GM19099 (cell line): ENCODE results near the gene VTI1A.

Experiments used
- POLR2A ChIP-seq: IDR thresholded peaks from 3 replicates; pipeline ENCODE4 v1.6.1; 2011; ENCODE audit warnings: low read depth; ENCODE audit not compliant: insufficient read length; ENCODE audit errors: extremely low read depth

VTI1A gene

GRCh38 chr10:112679392-112679791, 232.4 kb downstream of the VTI1A start:
- no peak for TF ChIP-seq POLR2A

DNA sequence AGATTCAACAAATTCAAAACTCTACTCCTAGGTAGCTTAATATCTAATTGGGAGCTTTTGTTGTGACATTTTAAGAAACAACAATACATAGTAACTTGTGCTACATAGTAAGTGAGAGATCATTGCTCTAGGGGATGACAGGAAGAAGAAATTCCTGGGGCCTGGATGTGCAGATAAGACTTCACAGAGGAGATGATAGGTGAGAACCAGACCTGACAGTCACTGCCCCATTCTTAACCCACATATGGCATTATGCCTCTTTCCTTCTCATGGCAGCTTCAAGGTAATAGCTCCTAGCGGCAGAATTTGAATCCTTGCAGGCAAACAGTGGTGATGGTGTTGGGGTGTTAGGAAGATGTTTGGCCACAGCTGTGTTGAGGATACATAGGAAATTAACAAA, 233.6 kb downstream of the VTI1A start:
- TF ChIP-seq POLR2A = no peak

DNA sequence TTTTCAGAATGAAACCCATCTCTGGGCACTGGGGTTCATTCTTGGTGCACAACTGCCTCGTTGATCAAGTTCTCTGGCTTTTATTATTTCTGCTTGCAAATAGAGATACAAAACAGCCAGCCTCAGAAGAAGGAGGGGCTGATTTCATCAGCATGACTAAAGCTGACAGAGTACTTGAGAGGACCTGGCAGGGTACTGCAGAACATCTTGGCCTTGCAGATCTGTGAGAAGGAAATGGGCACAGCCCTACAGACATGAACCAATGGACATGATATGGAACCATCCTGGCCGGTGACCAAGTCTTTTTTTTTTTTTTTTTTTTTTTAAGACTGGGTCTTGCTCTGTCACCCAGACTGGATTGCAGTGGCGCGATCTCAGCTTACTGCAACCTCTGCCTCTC, 240.6 kb downstream of the VTI1A start:
- TF ChIP-seq POLR2A = no peak

DNA sequence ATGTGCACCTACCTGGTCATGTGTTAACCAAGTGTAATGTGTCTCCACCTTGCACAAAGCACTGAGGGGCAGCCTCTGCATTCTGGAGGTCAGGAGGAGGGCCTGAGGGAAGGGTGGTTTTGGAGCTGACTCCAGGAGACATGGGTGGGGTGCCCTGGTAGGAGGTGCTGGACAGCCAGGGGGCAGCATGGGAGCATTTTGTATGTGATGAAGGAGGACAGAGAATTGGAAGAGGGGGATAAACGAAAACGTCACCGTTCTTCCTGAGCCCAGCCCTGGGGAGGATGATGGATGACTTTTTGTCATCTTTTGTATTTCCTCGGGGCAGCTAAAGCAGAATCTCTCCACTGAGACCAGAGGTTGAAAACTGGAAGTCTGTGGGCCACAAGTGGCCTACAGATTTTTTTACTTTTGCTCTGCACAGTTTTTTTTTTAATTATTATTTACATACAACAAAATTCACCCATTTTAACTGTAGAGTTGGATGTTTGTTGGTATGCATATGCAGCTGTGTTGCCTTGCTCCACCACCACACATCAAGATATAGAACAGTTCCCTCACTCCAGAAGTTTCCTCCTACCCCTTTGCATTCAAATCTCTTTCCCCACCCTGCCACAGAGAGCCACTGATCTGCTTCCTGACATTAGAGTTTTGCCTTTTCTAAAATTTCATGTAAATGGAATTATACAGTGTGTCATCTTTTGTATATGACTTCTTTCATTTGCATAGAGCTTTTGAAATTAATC, 242.5 kb downstream of the VTI1A start:
- TF ChIP-seq POLR2A = no peak

DNA sequence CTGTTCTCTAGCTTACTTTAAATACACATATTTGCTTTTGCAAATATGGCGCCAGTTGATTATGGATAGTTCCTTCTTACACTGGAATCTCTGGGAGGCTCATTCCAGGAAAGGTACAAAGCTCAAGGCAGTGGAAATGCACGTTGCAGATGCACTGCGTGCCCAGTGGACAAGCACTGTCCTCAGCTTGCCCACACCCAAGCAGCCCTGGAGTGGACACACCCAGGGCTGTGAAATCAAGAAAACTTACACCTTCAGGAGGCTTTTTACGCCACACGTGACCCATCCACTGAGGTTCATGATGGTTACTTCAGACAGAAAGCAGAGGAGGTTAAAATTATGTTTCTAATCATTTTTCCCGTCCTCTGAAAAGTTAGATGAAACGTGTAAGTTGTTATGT, 248.5 kb downstream of the VTI1A start:
- no peak for TF ChIP-seq POLR2A

DNA sequence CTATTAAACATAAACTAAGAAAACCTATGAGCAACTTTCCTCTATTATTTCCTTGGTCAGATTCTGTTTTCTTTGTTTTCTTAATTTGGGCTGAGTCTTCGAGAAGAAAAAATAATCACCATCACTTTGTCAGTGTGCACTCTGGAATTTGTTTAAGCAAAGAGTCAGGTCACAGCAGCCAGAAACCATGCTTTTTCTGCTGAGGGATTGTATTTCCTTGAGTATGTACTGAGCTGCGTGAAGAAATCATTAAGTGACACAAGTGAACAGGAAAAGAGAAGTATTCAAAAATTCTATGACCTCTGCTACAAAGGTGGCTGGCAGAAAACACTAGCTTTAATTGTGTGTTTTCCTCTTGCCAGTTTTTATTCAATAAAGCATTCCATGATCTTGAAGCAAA, 249.6 kb downstream of the VTI1A start:
- no peak for TF ChIP-seq POLR2A

GRCh38 chr10:112698133-112698817, 251.3 kb downstream of the VTI1A start:
- no peak for TF ChIP-seq POLR2A

DNA sequence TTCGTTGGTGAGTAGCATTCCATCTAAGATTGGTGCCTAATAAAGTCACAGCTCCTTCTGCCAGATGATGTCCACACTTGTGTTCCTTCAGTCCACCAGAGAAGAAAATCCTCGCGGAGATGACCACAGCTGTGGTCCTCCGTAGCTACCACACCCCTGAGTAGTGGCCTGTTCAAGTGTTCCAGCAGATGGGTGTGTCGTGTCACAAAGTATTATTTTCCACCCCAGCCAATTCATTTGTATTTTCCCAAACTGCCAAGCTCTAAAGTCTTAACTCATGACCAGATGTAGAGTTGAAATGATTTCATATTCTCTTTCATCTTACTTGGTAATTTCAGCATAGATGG, 251.8 kb downstream of the VTI1A start:
- TF ChIP-seq POLR2A = no peak

- TF ChIP-seq POLR2A = no peak
These were observed 253.2 kb downstream of the VTI1A start for GRCh38 chr10:112700215-112700671.

DNA sequence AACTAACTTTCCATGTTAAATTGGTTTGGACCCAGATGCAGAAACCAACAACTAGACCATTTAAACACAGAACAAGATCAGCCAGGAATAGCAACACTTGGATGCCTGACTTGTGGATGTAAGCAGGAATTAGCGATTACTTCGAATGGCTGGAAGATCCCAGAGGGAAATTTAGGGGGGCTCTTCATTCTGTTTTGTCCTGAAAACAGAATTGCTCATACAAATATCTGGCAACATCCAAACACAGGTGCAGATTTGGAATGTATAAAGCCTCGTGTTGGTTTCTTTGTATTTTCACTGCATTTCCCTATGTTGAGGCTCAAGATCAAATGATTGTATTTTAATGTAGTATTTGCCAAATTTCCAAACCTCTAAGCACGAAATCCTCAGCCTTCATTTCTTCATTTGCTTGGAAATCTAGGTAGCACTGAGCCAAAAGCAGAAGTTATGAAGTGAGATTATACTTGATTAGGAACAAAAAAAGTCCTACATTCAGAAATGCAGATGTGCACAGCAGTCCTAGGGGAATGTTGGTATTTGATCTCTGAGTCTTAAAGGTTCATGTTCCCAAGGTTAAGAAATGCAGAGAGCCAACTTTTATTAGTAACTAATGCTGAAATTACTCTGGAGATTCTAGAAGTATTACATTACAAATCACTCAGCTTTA, 254.3 kb downstream of the VTI1A start:
- no peak for TF ChIP-seq POLR2A

DNA sequence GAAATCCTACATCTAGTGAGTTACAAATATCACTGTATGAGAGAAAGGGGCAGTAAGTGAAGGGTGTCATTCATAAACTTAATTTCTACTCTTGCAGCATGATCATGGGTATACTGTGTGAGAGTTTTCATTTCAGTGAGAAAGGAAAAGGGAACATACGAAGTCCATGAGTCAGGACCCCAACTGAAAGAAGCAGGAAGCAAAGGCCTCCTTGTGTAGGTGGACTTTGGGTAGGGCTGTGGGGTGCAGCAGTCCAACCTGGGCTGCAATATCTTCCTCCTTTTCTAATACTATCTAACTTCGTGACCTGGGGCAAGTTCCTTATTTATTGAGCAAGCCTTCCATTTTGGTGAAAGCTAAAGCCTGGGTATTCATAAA, 254.9 kb downstream of the VTI1A start:
- TF ChIP-seq POLR2A = no peak

GRCh38 chr10:112706577-112706976, 259.6 kb downstream of the VTI1A start:
- TF ChIP-seq POLR2A = no peak

DNA sequence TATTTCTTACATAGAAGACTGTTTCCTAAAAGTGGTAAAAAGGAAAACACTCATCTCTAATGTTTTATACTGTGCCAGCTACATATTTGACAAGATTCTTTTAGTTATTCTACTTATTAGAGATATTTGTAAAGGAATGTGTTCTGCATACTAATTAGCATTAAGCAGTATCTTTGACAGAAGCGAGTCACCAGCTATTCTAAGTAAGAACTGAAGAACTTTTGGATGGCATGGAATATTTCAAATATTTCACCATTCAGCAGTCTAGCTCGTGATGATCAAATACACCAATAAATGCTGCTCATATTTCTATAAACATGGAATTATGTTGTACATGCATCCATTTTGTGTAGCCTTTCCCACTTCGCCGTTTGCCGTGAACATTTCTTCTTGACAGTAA, 261.4 kb downstream of the VTI1A start:
- TF ChIP-seq POLR2A = no peak

DNA sequence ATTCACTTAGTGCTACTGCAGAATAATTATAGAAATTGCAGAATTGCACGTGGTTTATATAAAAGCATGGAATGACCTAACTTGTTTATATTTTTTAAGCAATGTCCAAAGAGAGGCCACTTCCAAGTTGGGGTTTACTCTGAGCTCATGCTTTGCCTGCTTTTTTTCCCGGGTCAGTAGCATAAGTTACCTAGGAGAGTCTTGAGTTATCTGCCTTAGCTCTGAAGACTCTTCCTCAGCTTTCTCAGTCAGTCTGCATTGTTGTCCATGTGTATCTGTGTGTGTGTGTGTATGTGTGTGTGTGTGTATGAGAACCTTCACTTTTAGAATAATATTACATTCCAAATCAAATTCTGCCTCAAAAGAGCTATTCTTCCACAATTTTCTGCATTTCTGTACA, 263.5 kb downstream of the VTI1A start:
- no peak for TF ChIP-seq POLR2A

- TF ChIP-seq POLR2A = no peak
These were observed 264.4 kb downstream of the VTI1A start for GRCh38 chr10:112711366-112711765.

GRCh38 chr10:112712536-112712935, 265.5 kb downstream of the VTI1A start:
- TF ChIP-seq POLR2A = no peak
